ENCODE data around the gene MUC21. TPM values are rescaled to one million over a fixed set of nuclear protein-coding genes. Genes with fewer than 3 reads are reported as not detected.

Gene MUC21
- total RNA-seq, 1 donor, result under 0.01 TPM

Other genes starting within 250 kb of the MUC21 start
- gene FLOT1, start 241.0 kb upstream of the MUC21 start, total RNA-seq, result 50.6 TPM
- gene IER3, start 239.2 kb upstream of the MUC21 start, total RNA-seq, result 4.3 TPM
- 3.0 TPM for gene DDR1, start 99.2 kb upstream of the MUC21 start, total RNA-seq
- gene GTF2H4, start 75.5 kb upstream of the MUC21 start, total RNA-seq, result 19.1 TPM
- gene VARS2, start 69.5 kb upstream of the MUC21 start, total RNA-seq, result 15.9 TPM
- not detected for gene SFTA2, start 51.5 kb upstream of the MUC21 start, total RNA-seq
- not detected for gene MUCL3, start 42.7 kb upstream of the MUC21 start, total RNA-seq
- gene MUC22, start 26.8 kb downstream of the MUC21 start, total RNA-seq, result not detected
- gene C6orf15, start 128.9 kb downstream of the MUC21 start, total RNA-seq, result not detected
- 0.27 TPM for gene PSORS1C1, start 131.1 kb downstream of the MUC21 start, total RNA-seq
- gene CDSN, start 136.7 kb downstream of the MUC21 start, total RNA-seq, result under 0.01 TPM
- gene PSORS1C2, start 155.3 kb downstream of the MUC21 start, total RNA-seq, result not detected
- 21.8 TPM for gene CCHCR1, start 174.1 kb downstream of the MUC21 start, total RNA-seq
- 12.4 TPM for gene TCF19, start 174.9 kb downstream of the MUC21 start, total RNA-seq
- gene POU5F1, start 187.0 kb downstream of the MUC21 start, total RNA-seq, result not detected